NOMO-1 treated with DMSO at 0.1 percent for 48 hours (cell line): ENCODE data around the gene PSIP1.
"Not testable (repeated sequence)": the region's sequence is repeated elsewhere in the genome, so short reads cannot be mapped to it uniquely, and the experiment has no call there.

Experiments
- DNase-seq: peaks from one replicate; lab custom pipeline; 2025; ENCODE audit not compliant: unreplicated experiment; lab: John Stamatoyannopoulos, UW

PSIP1 gene

DNA sequence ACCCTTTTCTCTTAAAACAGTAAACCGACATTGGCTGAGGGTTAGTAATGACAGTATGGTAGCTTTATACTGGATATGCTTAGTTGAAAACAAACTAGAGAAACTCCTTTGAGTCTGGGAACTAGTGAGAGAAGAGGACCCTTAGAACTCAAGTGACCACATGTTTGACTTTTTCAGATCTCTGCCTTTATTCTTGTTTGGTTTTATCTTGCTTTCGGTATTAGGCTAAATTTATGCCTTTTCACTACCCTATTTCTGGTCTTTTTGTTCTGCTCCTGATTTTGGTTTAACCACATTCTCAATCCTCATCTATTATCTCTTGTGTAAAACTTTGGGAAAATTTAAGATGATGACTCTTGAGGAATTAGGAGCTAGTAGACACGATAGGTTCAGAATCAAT, 77.1 kb downstream of the PSIP1 start:
- no peak for DNase-seq

- DNase-seq, result peak; percentile 22
Measured at GRCh38 chr9:15433191-15433590, 77.6 kb downstream of the PSIP1 start.

DNA sequence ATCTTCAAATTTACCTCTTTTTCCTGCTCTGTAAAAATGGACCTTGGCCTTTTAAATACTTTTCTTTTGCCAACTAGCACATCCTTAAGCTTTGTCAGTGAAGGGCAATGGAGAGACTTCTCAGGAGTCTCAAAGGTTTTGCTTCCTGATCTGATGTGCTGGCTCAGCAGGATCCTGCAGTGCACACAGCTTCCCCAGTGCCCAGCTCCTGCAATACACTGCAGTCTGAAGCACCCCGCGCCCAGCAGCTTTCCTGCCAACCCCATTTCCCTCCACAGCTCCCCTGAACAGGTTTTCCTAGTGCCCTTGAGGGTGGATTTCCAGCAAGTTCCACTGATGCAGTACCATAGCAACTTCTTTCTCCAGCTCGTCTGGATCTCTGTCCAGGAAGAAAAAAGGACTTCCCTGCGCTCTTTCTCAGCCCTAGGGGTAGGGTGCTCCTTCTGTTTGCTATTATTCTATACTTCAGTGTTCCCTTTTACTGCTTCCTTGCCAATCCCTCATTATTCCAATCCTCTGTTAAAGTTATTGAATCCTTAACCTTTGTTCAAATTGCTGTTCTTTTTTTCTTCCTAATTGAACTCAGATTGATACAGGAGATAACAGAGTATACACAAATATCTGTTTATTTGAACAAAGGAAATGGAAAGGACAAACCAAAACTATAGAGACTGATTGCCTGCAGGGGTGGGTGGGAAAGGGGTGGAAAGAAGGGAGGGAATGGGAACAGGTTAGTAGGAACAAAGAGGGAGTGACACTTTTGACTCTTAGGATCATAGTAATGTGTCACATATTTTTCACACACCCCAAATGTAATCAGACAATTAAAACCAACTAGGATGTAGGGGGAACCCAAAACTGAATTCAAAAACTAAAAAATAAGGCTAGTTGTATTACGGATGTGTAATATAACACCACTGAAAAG, 79.6 kb downstream of the PSIP1 start:
- no peak for DNase-seq

DNA sequence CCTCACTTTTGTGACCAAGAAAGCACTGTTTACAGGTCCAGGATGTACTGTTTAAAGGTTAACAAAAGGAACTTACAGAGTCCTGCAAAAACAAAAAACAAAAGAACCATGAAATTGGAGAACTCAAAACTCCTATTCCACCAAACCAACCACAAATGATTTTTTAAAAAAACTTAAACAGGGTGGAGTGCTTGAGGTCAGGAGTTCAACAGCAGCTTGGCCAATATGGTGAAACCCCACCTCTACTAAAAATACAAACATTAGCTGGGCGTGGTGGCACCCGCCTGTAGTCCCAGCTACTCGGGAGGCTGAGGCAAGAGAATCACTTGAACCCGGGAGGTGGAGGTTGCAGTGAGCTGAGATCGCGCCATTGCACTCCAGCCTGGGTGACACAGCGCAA, 83.1 kb downstream of the PSIP1 start:
- DNase-seq, result not testable (repeated sequence)

DNA sequence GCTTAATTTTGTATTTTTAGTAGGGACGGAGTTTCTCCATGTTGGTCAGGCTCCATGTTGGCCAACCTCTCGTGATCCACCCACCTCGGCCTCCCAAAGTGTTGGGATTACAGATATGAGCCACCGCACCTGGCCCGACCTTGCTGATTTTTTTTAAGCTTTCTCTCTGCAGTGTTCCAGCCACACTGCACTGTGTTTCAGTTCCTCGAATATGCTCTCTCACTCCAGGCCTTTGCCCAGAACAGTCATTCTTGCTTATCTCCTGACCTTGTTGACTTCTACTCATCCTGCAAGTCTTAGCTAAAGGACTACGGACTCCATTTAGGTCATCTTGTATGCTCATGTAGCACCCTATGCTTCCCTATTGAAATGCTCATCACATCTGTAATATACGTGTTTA, 84.8 kb downstream of the PSIP1 start:
- no peak for DNase-seq

DNA sequence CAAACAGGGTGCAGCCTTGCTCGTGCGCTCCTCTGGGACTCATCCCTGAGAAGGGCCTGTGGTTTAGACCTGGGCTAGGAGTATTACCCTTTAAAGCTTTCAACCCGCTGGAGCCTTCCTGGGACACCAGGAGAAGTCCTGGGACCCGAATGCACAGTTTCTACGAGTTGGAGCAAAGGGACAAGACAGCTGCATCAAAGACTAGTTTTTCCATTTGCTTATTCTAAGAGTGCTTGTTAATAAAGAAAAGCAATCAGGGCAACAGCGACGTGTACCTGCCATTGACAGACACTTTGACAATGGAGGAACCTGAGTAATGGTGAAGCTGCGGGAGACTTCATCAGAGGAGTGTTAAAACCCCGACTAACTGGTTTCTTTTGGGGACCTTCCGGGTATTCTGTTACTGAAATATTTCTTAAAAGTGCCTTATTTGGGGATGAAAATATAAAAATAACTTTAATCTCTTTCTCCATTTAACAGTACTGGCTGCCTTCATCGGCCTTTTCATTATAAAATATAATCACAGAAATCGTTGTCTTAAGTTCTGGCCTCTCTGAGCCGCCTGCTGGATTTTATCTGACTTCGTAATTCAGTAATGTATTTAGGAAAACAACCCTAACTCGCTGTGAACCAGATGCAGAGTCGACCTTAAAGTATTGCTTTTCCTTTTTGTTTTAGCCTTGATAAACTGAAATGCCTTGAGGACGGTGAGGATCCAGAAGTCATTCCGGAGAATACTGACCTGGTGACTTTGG, 87.4 kb downstream of the PSIP1 start:
- no peak for DNase-seq

GRCh38 chr9:15422372-15423230, 88.2 kb downstream of the PSIP1 start, which contains the start of gene SNAPC3:
SNAPC3 (plus strand) TSS chr9:15422876; CDS start chr9:15422880, 4 bp downstream.
- DNase-seq, result peak; percentile 84

- no peak for DNase-seq
Measured at GRCh38 chr9:15421990-15422371, 88.8 kb downstream of the PSIP1 start.

DNA sequence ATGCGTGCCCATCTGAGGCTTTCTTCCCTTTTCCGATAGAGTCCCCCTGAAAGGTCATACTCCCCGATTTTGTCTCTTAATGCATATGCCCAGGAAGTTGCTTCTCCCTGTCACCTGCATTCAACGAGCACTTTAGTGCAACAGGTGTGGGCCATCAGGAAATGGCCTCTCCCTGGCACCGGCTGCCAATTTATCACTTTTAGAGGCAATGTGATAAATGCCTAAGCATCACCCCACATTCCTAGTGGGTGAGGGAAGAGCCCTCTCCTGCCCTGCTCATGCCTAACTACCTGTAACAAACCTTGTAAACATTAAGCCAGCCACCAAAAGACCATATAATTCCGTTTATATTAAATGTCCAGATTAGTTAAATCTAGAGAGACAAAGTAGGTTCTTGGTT, 89.2 kb downstream of the PSIP1 start:
- no peak for DNase-seq

DNA sequence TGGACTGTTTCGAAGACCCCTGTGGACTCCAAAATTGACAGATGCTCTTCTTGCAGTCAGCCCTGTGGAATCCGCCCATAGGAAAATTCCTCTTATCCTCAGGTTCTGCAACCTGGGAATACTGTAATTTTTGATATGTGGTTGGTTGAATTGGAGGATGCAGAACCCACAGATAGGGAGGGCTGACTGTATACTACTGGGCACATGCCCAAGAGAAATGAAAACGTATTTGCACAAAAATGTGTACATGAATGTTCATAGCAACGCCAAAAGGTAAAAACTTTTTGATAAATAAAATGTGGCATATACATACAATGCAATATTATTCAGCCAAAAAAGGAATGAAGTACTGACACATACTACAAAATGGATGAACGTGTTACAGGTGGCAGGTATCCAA, 90.0 kb downstream of the PSIP1 start:
- DNase-seq, result no peak

GRCh38 chr9:15417626-15418025, 93.1 kb downstream of the PSIP1 start:
- no peak for DNase-seq

GRCh38 chr9:15416880-15417279, 93.9 kb downstream of the PSIP1 start:
- peak; percentile 3 for DNase-seq
